SW 1271 (cell line): ENCODE results near the gene CALN1.
"Not testable (repeated sequence)": the region's sequence is repeated elsewhere in the genome, so short reads cannot be mapped to it uniquely, and the experiment has no call there.

Source experiments
- DNase-seq, 2 experiments: peaks; one replicate each; lab custom pipeline; 2025; lab: John Stamatoyannopoulos, UW

Gene CALN1

GRCh38 chr7:71984348-71984747 lies 427.8 kb downstream of the CALN1 start:
- DNase-seq: no peak

GRCh38 chr7:71982851-71983250 lies 429.3 kb downstream of the CALN1 start:
- no peak for DNase-seq

- no peak for DNase-seq
These were observed 435.5 kb downstream of the CALN1 start for GRCh38 chr7:71976645-71977044.

GRCh38 chr7:71974611-71975010 lies 437.5 kb downstream of the CALN1 start:
- DNase-seq: no peak

GRCh38 chr7:71972534-71972933 lies 439.6 kb downstream of the CALN1 start:
- no peak for DNase-seq

GRCh38 chr7:71970725-71971124 lies 441.4 kb downstream of the CALN1 start:
- DNase-seq: no peak

GRCh38 chr7:71962636-71963035 lies 449.5 kb downstream of the CALN1 start:
- DNase-seq: no peak

GRCh38 chr7:71961283-71961682 lies 450.9 kb downstream of the CALN1 start:
- no peak for DNase-seq

GRCh38 chr7:71942115-71942514 lies 470.0 kb downstream of the CALN1 start:
- DNase-seq: no peak

GRCh38 chr7:71937840-71938371 lies 474.2 kb downstream of the CALN1 start:
- no peak for DNase-seq

GRCh38 chr7:71935674-71936073 lies 476.5 kb downstream of the CALN1 start:
- no peak for DNase-seq

GRCh38 chr7:71933426-71933825 lies 478.7 kb downstream of the CALN1 start:
- DNase-seq: no peak

- DNase-seq: no peak
These were observed 486.5 kb downstream of the CALN1 start for GRCh38 chr7:71925663-71926062.

- not testable (repeated sequence) for DNase-seq
These were observed 497.9 kb downstream of the CALN1 start for GRCh38 chr7:71914204-71914603.

- no peak for DNase-seq
These were observed 499.7 kb downstream of the CALN1 start for GRCh38 chr7:71912476-71912875.

GRCh38 chr7:71911051-71911450 lies 501.1 kb downstream of the CALN1 start:
- no peak for DNase-seq

GRCh38 chr7:71905821-71906220 lies 506.3 kb downstream of the CALN1 start:
- DNase-seq: no peak

GRCh38 chr7:71904484-71904883 lies 507.7 kb downstream of the CALN1 start:
- no peak for DNase-seq

- DNase-seq: no peak
These were observed 511.6 kb downstream of the CALN1 start for GRCh38 chr7:71900556-71900955.

GRCh38 chr7:71896535-71896934 lies 515.6 kb downstream of the CALN1 start:
- DNase-seq: no peak

- DNase-seq: no peak
These were observed 526.1 kb downstream of the CALN1 start for GRCh38 chr7:71886046-71886445.

GRCh38 chr7:71885487-71885886 lies 526.7 kb downstream of the CALN1 start:
- no peak for DNase-seq

GRCh38 chr7:71883415-71883814 lies 528.7 kb downstream of the CALN1 start:
- no peak for DNase-seq

- DNase-seq: no peak
These were observed 540.7 kb downstream of the CALN1 start for GRCh38 chr7:71871446-71871845.

- DNase-seq: no peak
These were observed 541.3 kb downstream of the CALN1 start for GRCh38 chr7:71870812-71871211.
